HG03280 (cell line): Measurements from ENCODE around the gene HSF4.

Experiments used
- ATAC-seq: cut with Tn5 transposase; IDR thresholded peaks from one replicate; pipeline ENCODE4 v1.9.1; 2021; ENCODE audit warnings: mild to moderate bottlenecking, moderate library complexity; ENCODE audit not compliant: unreplicated experiment

HSF4 gene

DNA sequence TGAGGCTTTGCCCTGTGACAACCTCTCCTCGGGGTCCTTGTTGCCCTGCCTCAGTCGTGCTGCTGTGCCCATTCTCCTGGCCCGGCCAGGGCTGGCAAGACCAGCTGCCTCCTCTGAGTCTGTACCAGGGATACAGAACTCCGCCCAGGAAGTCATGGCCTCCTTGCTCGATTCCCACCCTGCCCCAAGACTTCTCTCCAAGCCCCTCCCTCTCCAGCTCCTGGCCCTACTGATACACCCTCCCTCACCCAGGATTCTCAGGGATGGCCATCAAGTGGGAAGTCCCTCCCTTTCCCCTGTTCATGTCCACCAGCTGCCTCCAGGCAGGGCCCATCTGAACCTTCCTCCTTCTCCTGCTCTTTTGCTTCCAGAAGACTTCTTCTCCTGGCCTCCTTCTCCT, 51.2 kb downstream of the HSF4 start:
- ATAC-seq, result no peak

DNA sequence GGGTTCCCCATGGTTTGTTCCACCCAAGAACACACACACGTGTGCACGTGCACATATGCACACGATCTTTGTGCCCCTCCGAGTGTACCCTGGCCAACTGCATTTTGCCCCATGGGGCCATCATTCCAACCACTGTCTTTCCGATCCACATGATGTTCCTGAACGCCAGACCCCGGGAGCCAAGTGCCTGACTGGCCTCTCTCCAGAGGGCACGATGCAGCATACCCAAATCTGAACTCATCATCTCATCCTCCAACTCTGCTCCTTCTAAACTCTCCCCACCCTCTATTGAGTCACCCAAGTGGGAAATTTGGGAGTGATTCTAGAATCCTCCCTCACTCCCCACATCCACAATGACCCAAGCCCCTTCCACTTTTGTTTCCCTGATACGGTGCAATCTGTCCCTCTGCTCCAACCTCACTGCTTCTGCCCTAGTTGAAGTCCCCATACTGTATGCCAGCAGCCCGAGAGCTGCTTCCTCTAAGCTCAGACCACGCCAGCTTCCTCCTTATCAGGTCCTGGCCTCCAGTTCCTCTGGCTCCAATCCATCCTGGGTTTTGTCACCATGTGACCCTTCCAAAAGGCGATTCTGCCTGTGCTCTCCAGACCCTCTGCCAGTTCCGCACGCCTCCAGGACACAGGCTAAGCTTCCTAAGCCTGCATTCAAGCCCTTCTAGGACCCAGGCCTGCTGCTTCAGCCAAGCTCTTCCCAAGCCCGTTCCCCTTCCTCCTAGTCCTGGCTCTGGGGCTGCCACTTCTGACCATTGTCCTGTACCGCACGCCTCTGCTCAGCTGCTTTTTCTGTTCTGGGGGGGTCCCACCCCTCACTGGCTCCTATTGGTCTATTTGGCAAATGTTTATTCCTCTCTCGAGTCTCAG, 52.3 kb downstream of the HSF4 start:
- no peak for ATAC-seq
